ENCODE results near the gene ARAP1.

DNA sequence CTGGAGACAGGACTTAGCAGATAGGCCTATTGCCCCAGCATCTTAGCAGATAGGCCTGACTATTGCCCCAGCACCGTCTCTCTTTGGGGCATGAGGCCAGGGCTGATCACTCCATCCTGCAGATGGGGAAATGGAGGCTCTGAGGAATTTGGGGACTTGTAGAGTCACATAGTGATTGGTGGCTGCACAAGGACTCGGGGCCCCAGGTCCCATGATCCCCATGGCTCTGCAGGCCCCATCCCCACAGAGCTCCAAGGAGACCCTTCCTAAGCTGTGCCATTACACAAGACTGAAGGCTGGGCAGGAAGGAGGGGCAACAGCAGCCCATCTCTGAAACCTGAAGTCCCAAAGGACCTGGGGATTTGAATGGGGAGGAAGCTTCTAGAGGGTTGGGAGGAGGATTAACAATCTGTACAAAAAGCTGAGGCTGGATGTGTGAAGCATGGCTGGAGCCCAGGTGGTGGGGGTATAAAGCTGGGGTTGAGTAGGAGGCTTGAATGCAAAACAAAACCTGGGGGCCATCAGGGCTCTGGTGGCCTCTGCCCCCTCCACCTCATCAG is 1.6 kb downstream of the ARAP1 start:
- TF ChIP-seq, protein P1, sequence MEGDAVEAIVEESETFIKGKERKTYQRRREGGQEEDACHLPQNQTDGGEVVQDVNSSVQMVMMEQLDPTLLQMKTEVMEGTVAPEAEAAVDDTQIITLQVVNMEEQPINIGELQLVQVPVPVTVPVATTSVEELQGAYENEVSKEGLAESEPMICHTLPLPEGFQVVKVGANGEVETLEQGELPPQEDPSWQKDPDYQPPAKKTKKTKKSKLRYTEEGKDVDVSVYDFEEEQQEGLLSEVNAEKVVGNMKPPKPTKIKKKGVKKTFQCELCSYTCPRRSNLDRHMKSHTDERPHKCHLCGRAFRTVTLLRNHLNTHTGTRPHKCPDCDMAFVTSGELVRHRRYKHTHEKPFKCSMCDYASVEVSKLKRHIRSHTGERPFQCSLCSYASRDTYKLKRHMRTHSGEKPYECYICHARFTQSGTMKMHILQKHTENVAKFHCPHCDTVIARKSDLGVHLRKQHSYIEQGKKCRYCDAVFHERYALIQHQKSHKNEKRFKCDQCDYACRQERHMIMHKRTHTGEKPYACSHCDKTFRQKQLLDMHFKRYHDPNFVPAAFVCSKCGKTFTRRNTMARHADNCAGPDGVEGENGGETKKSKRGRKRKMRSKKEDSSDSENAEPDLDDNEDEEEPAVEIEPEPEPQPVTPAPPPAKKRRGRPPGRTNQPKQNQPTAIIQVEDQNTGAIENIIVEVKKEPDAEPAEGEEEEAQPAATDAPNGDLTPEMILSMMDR (conservative IDR thresholded peaks at IDR 0.05; ENCODE audit: low read depth, low read length), result no peak
- TF ChIP-seq EZH2 (IDR thresholded peaks at IDR 0.05; ENCODE audit: low read length, unreplicated experiment), result no peak

Data from PC-3 (cell line).